Fibroblast of lung (primary cell): Measurements from ENCODE around the gene DYNLT4.

Experiments
- CTCF ChIP-seq, 2 donors: IDR thresholded peaks in 1 of 2; conservative IDR thresholded peaks in 1 of 2; 1 replicate in 1 of 2; 2 replicates in 1 of 2; pipeline ENCODE4 v1.5.1; 2011 to 2012; ENCODE audit warnings: low read length in 2 of 2, control low read depth in 1 of 2, inconsistent platforms in 1 of 2, low read depth in 1 of 2, mild to moderate bottlenecking in 1 of 2
- EZH2 ChIP-seq: IDR thresholded peaks from 2 replicates; pipeline ENCODE4 v1.5.1; 2012; ENCODE audit warnings: low read length, control low read depth, mild to moderate bottlenecking; ENCODE audit errors: missing control alignments

DNA sequence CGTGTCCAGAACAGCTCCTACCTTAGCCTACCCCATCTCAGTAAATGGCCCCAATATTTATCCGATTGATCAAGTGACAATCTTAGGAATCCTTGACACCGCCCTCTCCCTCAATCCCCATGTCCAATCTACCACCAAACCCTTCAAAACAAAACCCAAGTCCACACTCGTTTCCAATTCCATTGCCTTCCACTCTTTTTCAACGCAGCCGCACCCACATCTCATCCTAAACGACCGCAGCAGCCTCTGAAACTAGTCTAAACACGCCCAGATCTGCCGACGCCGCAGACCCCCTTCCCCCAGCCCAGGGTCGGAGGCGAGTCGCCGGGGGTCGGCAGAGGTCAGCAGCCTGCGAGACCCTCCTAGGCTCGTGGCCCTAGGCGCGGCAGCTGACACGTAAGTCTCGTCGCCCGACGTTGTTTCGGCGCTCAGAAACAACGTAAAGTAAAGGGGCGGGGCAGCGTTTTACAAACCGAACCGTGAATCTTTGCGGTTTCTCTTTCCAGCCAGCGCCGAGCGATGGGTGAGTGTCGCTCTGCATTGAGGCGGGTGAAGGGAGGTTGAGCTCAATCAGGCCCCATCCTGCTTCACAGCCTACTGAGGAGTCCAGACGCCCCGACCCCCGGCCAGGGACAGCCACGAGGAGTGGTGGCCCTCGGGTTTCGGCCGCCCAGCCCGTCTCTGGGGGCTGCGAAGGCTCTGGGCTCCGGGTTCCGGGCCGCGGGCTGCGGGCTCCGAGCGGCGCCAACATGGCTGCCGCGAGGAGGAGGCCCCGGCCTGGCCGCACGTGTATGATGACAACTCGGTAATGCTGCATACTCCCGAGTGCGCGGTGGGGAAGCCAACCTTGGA is 31.8 kb downstream of the DYNLT4 start, which contains the start of gene RPS8:
- no peak for TF ChIP-seq CTCF (conservative IDR thresholded peaks at IDR 0.05 in 1 of 2, IDR thresholded peaks at IDR 0.05 in 1 of 2; ENCODE audit: low read depth in 1 of 2, low read length in 2 of 2)
- no peak for TF ChIP-seq EZH2
